Suppressor macrophage treated with lipopolysaccharide for 4 hours (primary cell): ENCODE results near the gene KIF3A.

Experiments used
- DNase-seq: peaks from one replicate; pipeline ENCODE4 v3.0.0-alpha.2; 2020

The KIF3A gene

DNA sequence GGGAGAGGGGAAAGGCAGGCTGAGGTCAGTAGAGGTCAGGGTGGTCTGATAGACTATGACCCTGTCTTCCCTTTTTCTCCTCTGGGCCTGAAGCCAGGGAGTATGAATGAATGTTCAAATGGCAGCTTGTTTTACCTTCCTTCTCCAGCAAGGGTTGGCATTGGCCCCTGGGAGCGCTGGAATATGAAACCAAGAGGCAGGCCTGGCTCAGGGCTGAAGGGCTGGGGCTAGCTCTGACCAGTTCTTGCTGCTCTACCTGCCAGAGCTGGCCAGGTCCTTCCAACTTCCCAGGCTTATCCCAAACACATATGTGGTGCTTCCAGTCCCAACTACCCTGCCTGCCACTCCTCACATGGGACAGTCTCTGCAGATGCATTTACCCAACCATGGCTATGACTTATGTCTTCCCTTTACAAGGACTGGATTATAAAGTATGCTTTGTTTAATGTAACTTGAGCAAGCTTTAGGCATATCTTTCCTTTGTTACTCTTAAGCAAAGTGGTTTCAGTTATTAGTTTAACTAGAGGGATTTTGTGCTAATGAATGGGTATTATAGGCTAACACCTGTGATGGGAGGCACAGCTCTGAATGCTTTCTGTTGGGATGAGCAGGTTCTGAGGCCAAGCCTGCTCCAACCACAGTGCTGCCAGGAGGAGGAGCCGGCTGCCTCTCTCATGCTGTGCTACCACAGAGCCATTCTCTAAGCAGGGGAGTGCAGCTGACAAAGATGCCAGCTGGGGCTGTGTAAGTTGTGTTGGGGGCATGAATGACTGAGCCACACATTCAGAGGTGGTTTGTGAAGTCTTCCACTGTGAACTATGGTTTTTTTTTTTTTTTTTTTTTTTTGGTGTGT, 16.0 kb upstream of the KIF3A start:
- no peak for DNase-seq

DNA sequence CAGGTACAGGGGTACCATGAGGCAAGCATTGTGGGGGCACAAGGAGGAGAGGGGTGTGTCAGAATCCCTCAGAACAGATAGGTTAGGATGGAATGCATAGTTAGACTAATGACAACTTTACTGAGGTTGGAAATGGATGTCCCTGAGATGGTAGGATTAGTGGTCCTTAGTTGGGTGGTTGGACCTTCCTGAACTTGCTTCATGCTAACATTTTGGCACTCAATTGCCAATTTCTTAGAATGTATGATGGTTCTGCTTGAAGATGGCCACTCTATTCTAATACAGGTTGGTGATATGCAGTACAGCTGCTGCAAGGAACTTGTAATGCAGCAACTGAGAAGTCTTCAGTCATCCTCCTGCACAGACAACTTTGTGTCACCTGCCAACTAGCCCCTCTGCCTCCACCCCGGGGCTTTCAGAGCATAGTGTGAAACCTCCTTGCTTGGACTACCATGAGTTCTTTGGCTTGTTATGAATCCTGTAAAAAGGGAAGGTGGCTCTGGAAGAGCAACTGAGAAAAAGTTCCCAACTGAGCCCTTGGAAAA, 15.3 kb upstream of the KIF3A start:
- no peak for DNase-seq

DNA sequence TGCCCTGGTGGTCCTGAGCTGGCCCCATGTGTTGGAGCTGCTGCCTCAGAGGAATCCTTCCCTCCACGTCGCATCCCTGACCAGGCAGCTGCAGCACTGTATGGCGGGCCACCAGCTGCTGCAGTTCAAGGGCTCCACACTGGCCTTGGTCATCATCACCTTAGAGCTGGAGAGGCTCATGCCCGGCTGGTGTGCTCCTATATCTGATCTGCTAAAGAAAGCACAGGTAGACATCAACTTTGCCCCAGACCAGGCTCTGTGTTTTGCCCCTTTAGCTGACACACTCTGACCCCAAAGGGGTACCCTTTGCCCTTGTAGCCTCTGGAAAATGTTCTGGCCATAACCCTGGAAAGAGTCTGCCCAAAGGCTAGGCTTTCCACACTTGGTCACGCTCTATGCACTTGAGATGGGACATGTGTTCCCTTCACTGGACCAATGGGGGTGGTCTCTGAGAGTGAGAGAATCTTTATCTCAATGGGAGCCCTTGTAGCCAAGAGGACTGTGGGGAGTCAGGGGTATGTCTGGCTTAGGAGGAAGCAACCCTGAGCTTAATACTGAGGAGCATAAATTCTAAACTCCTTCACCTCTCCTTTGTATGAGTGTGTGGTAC, 14.7 kb upstream of the KIF3A start:
- DNase-seq, result no peak

DNA sequence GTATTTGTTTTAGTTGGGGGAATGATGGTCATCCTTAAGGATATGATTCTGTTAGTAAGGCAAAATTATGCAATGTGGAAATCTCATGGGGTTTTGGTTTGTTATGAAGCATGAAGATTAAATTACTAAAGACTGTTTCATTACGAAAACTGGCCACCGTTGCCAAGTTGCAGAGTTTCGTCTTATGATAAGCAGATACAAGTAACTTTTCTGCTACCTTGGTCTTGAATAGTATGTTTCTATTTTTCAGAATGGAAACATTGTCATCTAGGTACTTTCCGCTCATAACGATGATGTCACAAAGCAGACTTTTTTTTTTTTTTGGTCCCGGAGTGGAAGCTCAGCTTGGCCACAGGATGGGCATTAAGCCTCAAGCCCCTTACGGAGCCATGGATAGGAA, 14.1 kb upstream of the KIF3A start:
- DNase-seq, result peak; percentile 7

DNA sequence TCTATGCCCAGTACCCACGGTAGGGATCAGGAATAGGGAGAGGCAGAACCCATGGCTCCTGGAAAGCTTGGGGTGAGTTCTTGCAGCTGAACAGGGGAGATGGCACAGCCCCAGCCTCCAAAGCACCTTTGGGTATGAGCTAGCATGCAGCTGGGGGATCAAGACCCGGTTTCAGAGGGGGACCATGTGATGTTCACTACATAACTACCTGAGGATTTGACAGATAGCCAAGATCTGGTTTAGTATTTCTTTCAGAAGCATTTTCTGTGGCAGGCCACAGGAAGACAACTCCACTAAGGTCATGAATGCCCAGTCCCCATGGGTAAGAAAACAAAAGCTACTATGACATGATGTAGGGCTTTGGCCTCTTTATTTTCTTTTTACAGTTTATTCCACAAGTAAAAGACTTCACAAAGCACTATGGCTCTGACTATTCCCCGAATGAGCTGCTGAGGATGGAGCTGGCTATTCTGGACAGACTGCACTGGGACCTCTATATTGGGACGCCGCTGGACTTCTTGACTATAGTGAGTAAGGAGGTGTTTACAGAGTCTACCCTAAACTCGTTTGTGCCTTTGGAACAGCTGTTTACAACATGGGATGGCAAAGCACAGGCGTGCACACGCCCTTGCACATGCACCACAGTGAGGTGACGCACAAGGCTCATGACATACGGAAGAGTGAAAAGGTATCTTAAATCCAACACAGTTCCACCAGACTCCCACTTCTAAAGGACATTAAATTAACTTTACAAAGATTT, 13.3 kb upstream of the KIF3A start:
- no peak for DNase-seq

DNA sequence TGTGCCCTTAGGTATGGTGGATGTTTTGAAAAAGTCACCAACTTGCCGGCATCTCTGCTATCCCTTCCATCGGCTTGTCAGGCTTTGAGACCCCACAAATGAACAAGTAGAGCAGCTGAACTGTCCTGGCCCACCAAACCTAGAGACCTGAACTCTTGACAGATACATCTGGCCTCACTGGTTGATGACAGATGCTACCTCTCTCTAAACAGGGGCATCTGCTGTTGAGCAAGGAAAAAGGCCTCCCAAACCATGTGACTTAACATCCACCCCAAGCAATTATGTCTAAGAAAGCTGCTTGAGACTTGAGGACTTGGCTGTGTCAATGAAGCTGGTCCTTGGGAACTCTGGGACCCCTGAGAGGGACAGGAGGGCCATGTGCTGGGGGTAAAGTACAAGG, 12.2 kb upstream of the KIF3A start:
- DNase-seq, result no peak

DNA sequence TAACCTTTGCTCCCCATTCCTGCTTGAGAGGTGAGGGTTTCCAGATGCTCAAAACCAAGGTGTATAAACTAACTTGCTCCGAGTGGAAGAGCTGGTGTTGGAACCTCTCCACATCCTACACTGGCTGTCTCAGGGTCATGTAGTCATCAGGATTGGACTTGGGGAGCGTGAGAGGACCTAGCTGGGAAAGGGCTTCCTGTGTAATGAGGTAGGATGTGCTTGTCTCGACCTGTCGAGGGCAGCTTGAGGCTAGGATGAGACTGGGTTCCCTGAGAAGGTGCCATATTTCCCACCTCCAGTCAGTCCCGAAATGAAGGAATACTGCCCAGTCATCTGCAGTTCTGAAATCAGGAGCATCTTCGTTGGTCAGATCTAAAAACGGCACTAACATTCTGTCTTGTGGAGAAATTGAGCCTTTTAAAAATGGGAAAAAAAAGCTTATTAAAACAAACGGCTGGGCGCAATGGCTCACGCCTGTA, 11.2 kb upstream of the KIF3A start:
- no peak for DNase-seq

DNA sequence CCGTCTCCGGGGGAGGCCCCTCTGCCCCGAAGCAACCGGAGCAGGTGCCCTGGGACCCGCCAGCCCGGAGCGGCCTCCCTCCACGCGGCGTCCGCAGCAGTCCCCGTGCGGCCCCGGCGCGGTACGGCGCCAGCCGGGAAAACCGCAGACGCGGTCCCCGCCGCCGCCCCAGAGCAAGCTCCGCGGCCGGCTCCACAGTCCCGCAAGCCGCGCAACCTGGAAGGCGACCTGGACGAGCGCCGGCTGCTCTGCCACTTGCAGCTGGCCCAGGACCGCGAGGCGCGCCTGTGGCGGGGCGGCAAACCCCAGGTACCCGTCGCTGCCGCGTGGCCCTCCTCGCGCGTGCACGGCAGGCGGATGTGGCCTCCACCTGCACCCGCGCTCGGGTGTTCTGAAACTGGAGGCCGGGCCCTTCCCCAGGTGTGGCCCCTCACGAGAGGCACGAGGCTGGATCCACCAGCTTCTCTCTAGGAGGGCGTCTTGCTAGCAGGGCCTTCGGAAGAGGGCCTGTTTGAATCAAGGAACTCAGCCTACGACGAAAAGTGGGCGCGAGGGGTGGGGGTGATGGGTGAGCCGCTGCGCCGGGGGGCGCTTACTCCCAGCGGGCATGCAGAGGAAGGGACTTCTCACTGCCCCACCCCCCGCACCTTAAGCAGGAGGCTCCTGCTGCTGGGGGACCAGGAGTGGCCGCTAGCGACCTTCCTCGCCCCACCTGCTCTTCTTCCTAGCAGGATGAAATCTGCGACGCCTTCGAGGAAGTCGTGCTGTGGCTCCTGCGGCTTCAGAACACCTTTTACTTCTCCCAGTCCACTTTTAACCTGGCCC, 10.5 kb upstream of the KIF3A start:
- no peak for DNase-seq

DNA sequence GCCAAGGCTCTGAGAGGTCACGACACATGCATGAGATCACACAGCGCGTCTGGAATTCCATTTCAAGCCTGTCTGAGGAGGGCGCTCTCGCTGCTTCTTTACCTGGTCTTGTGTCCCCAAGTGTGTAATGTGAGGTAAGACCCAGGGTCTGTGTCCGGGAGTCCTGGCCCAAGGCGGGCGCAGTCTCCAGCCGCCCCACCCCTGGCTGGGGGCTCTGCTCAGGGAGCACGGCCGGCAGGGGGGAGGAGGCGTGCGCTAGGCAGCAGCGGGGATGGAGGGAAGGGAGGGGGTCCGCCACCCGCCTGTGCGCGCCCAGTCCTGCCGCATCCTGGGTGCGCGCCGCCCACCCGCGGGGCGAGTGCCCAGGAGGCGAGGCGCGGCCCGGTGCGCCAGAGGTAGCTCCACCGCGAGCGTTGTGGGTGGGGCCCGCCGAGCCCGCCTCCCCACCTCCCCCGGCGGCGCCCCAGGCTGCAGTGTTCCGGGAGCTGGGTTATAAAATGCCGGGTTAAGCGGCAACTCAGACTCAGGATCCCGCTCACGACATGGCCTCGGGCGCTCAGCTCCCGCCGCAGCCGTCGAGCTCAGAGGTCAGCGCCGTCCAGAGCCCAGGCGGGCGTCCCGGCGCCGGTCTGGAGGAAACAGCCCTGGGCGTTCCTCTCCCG, 9.7 kb upstream of the KIF3A start, which contains the start of gene CCNI2:
CCNI2 (plus strand) TSS at position 473 of the 662 bp plus-strand sequence; CDS start at position 543, 70 bp downstream.
- DNase-seq, result peak; percentile 12

DNA sequence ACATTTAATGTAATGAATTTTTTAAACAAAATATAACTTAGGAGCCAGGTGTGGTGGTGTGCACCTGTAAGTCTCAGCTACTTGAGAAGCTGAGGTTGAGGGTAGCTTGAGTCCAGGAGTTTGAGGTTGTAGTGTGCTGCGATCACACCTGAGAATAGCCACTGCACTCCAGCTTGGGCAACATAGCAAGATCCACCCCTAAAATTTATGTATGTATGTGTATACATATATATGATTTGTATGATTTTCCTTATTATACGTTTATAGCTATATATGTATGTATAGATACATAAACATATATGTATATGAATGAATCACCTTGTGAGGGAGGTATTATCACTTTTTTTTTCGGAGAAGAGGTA, 9.2 kb upstream of the KIF3A start:
- no peak for DNase-seq

DNA sequence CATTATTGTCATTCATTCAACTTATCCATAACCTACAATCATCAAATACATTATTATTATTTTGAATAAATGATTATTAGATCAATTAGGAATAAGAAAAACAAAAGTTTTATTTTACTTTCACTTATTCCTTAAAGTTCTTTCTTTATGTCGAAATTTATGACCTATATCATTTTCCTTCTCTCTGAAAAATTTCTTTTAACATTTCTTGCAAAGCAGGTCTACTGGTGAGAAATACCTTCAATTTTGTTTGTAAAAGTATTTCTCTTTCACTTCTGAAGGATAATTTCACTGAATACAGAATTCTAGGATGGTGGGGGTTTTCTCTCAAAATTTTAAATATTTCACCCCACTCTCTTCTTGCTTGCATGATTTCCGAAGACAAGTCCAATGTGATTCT, 7.3 kb upstream of the KIF3A start:
- no peak for DNase-seq

DNA sequence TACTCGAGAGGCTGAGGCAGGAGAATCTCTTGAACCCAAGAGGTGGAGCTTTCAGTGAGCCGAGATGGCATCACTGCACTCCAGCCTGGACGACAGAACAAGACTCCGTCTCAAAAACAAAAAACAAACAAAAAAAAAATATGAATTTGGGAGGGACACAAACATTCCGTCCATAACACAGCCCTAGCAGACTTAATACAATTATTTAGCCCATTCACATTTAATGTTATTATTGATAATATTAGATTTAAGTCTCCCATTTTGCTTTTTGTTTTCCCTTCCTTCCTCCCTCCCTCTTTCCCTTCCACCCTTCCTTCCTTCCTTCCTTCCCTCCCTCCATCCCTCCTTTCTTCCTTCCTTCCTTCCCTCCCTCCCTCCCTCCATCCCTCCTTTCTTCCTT, 5.3 kb upstream of the KIF3A start:
- DNase-seq, result no peak

DNA sequence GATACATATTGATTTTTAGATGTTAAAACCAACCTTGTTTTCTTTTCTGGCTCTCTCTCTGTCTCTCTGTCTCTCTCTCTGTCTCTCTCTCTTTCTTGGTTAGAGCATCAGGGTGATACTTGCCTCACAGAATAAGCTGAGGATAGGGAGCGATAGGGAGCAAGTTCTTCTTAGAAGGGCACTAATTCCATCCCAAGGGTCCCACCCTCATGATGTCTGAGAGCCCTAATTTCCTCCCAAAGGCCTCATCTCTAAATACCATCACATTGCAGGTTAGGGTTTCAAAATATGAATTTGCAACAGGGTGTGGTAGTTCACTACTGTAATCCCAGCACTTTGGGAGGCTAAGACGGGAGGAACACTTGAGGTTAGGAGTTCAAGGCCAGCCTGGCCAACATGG, 4.8 kb upstream of the KIF3A start:
- no peak for DNase-seq

DNA sequence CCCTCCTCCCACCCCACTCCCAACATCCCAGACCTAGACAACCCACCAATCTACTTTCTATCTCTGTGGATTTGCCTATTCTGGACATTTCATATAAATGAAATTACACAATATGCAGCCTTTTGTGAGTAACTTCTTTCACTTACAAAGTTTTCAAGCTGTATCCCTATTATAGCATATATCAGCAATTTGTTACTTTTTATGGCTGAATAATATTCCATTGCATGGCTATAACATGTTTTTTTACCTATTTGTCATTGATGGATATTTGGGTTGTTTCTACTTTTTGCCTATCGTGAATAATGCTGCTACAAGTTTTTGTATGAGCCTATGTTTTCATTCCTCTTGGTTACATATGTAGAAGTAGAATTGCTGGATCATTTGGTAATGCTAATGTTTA, 1.9 kb upstream of the KIF3A start:
- DNase-seq, result no peak

DNA sequence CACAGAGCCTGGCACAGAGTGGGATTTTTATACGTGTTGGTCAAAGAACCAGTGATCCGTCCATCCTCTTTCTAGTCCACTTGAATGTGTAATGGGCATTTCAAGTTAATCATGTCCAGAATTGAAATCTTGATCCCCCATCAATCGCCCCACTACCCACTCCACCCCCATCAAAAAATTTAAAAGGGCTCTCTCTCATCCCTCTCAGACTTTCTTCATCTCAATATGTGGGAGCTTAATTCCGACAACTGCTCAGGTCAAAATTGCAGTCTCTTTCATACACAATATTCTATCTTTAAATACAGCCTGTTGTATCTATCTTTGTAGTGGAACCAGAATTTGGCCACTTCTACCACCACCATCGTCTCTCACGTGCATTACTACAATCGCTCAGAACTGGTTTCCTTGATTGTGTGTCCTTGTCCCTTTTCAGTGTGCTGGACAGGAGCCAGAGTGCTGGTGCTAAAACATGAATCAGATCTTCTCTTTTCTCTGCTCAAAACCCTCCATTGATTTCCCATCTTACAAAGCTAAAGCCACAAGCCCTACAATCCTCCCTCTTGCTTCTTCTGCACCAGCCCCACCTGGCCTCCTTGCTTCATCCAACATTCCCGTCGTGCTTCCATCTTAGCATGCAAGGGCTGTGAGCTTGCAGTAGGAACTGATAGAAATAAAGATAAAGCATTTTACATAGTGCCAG, 786 bp upstream of the KIF3A start:
- DNase-seq, result no peak

DNA sequence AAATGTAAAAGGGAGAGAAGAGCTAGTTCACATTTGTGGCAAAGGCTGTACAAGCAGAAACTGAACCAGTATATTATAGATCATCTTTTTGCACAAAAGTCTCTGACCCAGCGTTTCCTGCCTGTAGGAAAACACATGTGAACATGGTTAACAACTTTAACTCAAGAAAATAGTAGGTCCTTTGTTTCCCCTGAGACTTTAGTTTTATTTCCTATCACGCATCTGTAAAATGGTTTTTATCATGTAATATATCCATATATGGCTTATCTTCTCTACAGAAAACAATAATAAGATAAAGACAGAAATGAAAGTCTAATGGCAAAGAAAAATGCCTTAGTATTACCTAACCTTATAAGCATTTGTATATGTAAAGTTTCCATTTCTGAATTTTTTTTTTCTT, 2.7 kb downstream of the KIF3A start:
- DNase-seq, result no peak

DNA sequence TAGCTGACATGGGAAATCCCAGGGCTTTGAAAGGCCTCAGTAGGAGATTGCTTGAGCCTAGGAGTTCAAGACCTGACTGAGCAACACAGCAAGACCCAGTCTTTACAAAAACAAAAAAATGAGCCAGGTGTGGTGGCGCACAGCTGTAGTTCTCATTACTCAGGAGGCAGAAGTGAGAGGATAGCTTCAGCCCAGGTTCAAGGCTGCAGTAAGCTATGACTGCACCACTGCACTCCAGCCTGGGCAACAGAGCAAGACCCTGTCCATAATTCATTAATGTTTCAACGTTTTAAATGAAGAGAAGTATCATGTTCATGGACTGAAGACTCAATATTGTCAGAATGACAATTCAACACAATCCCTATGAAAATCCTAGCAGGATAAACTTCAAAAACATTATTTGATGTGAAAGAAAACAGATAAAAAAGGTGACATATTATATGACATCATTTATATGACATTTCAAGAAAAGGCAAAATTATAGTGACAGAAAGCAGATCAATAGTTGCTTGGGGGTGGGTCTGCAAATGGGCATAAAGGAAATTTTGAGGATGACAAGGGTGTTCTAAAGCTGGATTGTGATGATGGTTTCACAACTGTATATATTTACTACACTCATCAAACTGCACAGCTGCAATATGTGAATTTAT, 3.7 kb downstream of the KIF3A start:
- DNase-seq, result no peak

DNA sequence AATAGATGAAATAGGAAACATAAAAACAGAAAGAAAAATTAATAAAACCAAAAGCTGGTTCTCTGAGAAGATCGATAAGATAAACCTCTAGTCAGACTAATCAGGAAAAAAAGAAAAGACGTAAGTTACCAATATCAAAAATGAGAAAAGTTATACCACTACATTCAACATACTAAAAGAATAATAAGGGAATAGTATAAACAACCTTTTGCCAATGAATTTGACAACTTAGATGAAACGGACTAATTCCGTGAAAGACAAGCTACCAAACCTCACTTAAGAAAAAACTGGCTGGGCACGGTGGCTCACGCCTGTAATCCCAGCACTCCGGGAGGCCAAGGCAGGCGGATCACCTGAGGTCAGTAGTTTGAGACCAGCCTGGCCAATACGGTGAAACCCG, 7.5 kb downstream of the KIF3A start:
- DNase-seq, result no peak

DNA sequence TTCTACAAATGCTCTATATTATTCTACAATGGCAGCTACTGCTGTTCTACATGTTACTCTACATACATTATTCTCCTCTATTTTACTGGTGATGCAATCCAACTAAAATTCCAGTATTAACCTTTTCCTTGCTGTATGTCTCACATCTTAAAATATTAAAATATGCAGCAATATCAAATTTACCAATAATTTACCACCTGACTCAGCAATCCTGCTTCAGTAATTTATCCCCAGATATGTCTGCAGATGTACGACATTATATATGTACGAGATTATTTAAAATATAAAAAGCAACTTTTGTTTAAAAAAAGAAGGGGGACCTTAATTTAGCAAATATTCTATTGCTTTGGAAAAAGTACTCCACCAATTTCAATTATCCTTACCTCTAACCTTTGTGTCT, 11.6 kb downstream of the KIF3A start:
- no peak for DNase-seq

DNA sequence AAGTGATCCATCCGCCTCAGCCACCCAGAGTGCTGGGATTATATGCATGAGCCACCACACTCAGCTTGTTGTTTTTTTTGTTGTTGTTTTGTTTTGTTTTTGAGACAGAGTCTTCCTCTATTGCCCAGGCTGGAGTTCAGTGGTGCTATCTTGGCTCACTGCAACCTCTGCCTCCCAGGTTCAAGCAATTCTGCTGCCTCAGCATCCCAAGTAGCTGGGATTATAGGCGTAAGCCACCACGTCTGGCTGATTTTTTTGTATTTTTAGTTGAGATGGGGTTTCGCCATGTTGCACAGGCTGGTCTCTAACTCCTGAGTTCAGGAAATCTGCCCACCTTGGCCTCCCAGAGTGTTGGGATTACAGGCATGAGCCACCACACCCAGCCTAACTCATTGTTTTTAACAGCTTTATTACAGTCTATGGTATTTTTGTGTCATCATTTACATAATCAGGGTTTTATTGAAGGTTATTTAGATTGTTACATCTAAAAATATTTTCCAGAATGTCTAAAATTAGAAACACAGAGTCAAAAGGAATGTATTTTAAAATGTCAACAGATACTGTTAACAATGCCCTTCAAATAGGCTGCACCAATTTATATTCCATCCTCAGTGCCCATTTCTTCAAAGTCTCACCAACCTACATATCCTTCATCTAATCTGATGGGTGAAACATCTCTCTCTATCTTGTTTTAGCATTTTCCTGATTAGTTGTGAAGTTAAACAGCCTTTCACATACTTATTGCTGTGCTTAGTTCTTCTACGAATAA, 18.6 kb downstream of the KIF3A start:
- no peak for DNase-seq
